GM13977 (cell line): Measurements from ENCODE around the gene TMEM250.

Experiments
- DNase-seq: peaks from one replicate; pipeline ENCODE4 v3.0.0; 2012; ENCODE audit warnings: low spot score
- in situ Hi-C: fragments of 300-500 bp; cut with MboI; formaldehyde crosslinking; loops from one replicate; pipeline ENCODE4 v1.12.0; 2022; ENCODE audit warnings: low sequenced_read_pairs, low pct_unique_long_range_greater_than_20kb, mixed read lengths, inconsistent platforms; ENCODE audit not compliant: unreplicated experiment
- TF ChIP-seq, protein P1 (sequence below): IDR thresholded peaks from 2 replicates; pipeline ENCODE4 v1.5.1; 2012; ENCODE audit warnings: mild to moderate bottlenecking, control low read depth; ENCODE audit not compliant: insufficient read depth; ENCODE audit errors: extremely low read depth, missing control alignments

The TMEM250 gene

GRCh38 chr9:136081826-136082495, 36.7 kb downstream of the TMEM250 start:
- in situ Hi-C loops, result no loop called here
- DNase-seq, result no peak

GRCh38 chr9:136081113-136081825, 37.4 kb downstream of the TMEM250 start:
- in situ Hi-C loops, result no loop called here
- DNase-seq, result no peak
- TF ChIP-seq, protein P1, sequence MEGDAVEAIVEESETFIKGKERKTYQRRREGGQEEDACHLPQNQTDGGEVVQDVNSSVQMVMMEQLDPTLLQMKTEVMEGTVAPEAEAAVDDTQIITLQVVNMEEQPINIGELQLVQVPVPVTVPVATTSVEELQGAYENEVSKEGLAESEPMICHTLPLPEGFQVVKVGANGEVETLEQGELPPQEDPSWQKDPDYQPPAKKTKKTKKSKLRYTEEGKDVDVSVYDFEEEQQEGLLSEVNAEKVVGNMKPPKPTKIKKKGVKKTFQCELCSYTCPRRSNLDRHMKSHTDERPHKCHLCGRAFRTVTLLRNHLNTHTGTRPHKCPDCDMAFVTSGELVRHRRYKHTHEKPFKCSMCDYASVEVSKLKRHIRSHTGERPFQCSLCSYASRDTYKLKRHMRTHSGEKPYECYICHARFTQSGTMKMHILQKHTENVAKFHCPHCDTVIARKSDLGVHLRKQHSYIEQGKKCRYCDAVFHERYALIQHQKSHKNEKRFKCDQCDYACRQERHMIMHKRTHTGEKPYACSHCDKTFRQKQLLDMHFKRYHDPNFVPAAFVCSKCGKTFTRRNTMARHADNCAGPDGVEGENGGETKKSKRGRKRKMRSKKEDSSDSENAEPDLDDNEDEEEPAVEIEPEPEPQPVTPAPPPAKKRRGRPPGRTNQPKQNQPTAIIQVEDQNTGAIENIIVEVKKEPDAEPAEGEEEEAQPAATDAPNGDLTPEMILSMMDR, result no peak

More at GRCh38 chr9:136081826-136082495, 36.7 kb downstream of the TMEM250 start:
- TF ChIP-seq, protein P1, result no peak

GRCh38 chr9:136080716-136081112, 38.0 kb downstream of the TMEM250 start:
- TF ChIP-seq, protein P1, result no peak
- in situ Hi-C loops, result no loop called here
- no peak for DNase-seq

- DNase-seq, result no peak
- in situ Hi-C loops, result no loop called here
- TF ChIP-seq, protein P1, result no peak
Observed at GRCh38 chr9:136079916-136080246, 38.8 kb downstream of the TMEM250 start.

- TF ChIP-seq, protein P1, result no peak
- DNase-seq, result no peak
- in situ Hi-C loops, result no loop called here
Observed at GRCh38 chr9:136079211-136079915, 39.3 kb downstream of the TMEM250 start.

GRCh38 chr9:136078498-136079011, 40.1 kb downstream of the TMEM250 start:
- in situ Hi-C loops, result no loop called here
- TF ChIP-seq, protein P1, result no peak
- DNase-seq, result no peak
